Activated CD8-positive, alpha-beta T cell treated with anti-CD3 and anti-CD28 coated beads for 36 hours (primary cell): ENCODE results near the gene SYNE2. TPM values are rescaled to one million over a fixed set of nuclear protein-coding genes. Genes with fewer than 3 reads are reported as not detected.
A peak's percentile ranks its signal among the peaks of the same experiment; 100 is the strongest.

Experiments used
- ATAC-seq: fragments of 200-7000 bp; cut with Tn5 transposase; one replicate; pipeline ENCODE4 v1.10.0; 2021; ENCODE audit warnings: mild to moderate bottlenecking, moderate library complexity
- CTCF ChIA-PET: fragments of 350-600 bp; sonication (Branson Sonifier 250); formaldehyde crosslinking; loops from one replicate; lab custom pipeline; 2021; ENCODE audit warnings: antibody characterized with exemption; lab: Charles Lee
- POLR2A ChIA-PET: fragments of 350-600 bp; sonication (Branson Sonifier 250); formaldehyde crosslinking; loops from one replicate; lab custom pipeline; 2021; ENCODE audit warnings: antibody characterized with exemption; lab: Charles Lee
- DNase-seq: peaks from one replicate; pipeline ENCODE4 v3.0.0-alpha.2; 2020
- H3K27ac Mint-ChIP-seq: one replicate; pipeline ENCODE4 v1.8.0; 2021; ENCODE audit warnings: mild to moderate bottlenecking, mixed read lengths
- H3K27me3 Mint-ChIP-seq: one replicate; pipeline ENCODE4 v1.8.0; 2021; ENCODE audit warnings: mixed read lengths
- H3K36me3 Mint-ChIP-seq: one replicate; pipeline ENCODE4 v1.8.0; 2021; ENCODE audit warnings: low read depth, mixed read lengths
- H3K4me1 Mint-ChIP-seq: one replicate; pipeline ENCODE4 v1.8.0; 2021; ENCODE audit warnings: low read depth, mixed read lengths
- H3K4me3 Mint-ChIP-seq: one replicate; pipeline ENCODE4 v1.8.0; 2021; ENCODE audit warnings: mild to moderate bottlenecking, moderate library complexity, mixed read lengths
- H3K9me3 Mint-ChIP-seq: one replicate; pipeline ENCODE4 v1.8.0; 2021; ENCODE audit warnings: mixed read lengths
- CTCF ChIP-seq: fragments of 200-600 bp; IDR thresholded peaks from one replicate; pipeline ENCODE4 v1.8.0; 2022; ENCODE audit warnings: antibody characterized with exemption, mild to moderate bottlenecking
- intact Hi-C: fragments of 100-400 bp; cut with micrococcal nuclease; formaldehyde crosslinking; loops from one replicate; pipeline ENCODE4 v1.10.0; 2022
- total RNA-seq, 2 experiments: library from RNA; stranded (reverse); gene quantifications; one replicate each; pipeline ENCODE4 v1.2.3, GENCODE V29; 2021

The SYNE2 gene
- total RNA-seq, 2 experiments from 2014 or later, result 28.1 to 29.0 TPM

GRCh38 chr14:63938198-63939005, 85.6 kb downstream of the SYNE2 start:
- CTCF ChIA-PET, result interaction anchor here (0.9 to 1.8 kb wide), 3 partner anchors 9 to 86 kb away, joined by 3 to 4 read pairs (median 3); partner anchors contain the start of gene SYNE2
- peaks cover 32% of the 10 kb centered on the region for H3K4me1 Mint-ChIP-seq
- no peak for TF ChIP-seq CTCF
- DNase-seq (peak; percentile 62), ATAC-seq (peak; percentile 79)
- H3K27me3 Mint-ChIP-seq, result no peaks in the 10 kb centered on the region
- intact Hi-C loops, result loop anchor here (5.0 kb wide), 1 partner anchor 86 kb away; the partner anchor contains the start of gene SYNE2
- POLR2A ChIA-PET, result interaction anchor here (1.0 to 1.6 kb wide), 3 partner anchors 40 to 298 kb away, joined by 3 read pairs; no protein-coding TSS in a partner anchor
- no peak overlapping the region for H3K4me3 Mint-ChIP-seq
- H3K36me3 Mint-ChIP-seq, result peaks cover 15% of the 10 kb centered on the region
- no peak overlapping the region for H3K27ac Mint-ChIP-seq
- H3K9me3 Mint-ChIP-seq, result no peaks in the 10 kb centered on the region

GRCh38 chr14:63939006-63939270, 86.1 kb downstream of the SYNE2 start:
- ATAC-seq (no peak), DNase-seq (no peak)
- intact Hi-C loops, result loop anchor here (5.0 kb wide), 1 partner anchor 87 kb away; the partner anchor contains the start of gene SYNE2
- Mint-ChIP-seq H3K27ac (no peak overlapping the region), H3K27me3 (no peaks in the 10 kb centered on the region), H3K9me3 (no peaks in the 10 kb centered on the region), H3K4me3 (no peak overlapping the region), H3K4me1 (peaks cover 30% of the 10 kb centered on the region), H3K36me3 (peaks cover 15% of the 10 kb centered on the region)
- ChIA-PET POLR2A (interaction anchor here (1.0 to 1.6 kb wide), 3 partner anchors 41 to 298 kb away, joined by 3 read pairs; no protein-coding TSS in a partner anchor), CTCF (interaction anchor here (0.9 to 1.8 kb wide), 3 partner anchors 9 to 86 kb away, joined by 3 to 4 read pairs (median 3); partner anchors contain the start of gene SYNE2)
- TF ChIP-seq CTCF, result no peak

- peak; percentile 34 for ATAC-seq
- POLR2A ChIA-PET, result no interaction called here
- CTCF ChIA-PET, result interaction anchor here (0.9 to 1.2 kb wide), 2 partner anchors 12 to 88 kb away, joined by 3 to 4 read pairs; partner anchors contain the start of gene SYNE2
- H3K4me3 Mint-ChIP-seq, result peak overlapping the region; percentile 14
- H3K27me3 Mint-ChIP-seq, result no peaks in the 10 kb centered on the region
- H3K4me1 Mint-ChIP-seq, result peaks cover 24% of the 10 kb centered on the region
- TF ChIP-seq CTCF, result no peak
- H3K27ac Mint-ChIP-seq, result peak overlapping the region; percentile 88
- intact Hi-C loops, result no loop called here
- peaks cover 15% of the 10 kb centered on the region for H3K36me3 Mint-ChIP-seq
- H3K9me3 Mint-ChIP-seq, result no peaks in the 10 kb centered on the region
- DNase-seq, result peak; percentile 32
Measured at GRCh38 chr14:63940387-63940786, 87.6 kb downstream of the SYNE2 start.

GRCh38 chr14:63941023-63941422, 88.2 kb downstream of the SYNE2 start:
- ChIA-PET CTCF (interaction anchor here (0.9 kb wide), 1 partner anchor 12 kb away, joined by 3 read pairs; no protein-coding TSS in a partner anchor), POLR2A (no interaction called here)
- Mint-ChIP-seq H3K9me3 (no peaks in the 10 kb centered on the region), H3K27me3 (no peaks in the 10 kb centered on the region), H3K4me1 (peaks cover 24% of the 10 kb centered on the region), H3K4me3 (no peak overlapping the region), H3K27ac (peak overlapping the region; percentile 65), H3K36me3 (peaks cover 15% of the 10 kb centered on the region)
- peak; percentile 27 for ATAC-seq
- intact Hi-C loops, result no loop called here
- no peak for DNase-seq
- no peak for TF ChIP-seq CTCF

- no peak for TF ChIP-seq CTCF
- ATAC-seq (no peak), DNase-seq (no peak)
- no peaks in the 10 kb centered on the region for H3K27me3 Mint-ChIP-seq
- H3K36me3 Mint-ChIP-seq, result peaks cover 10% of the 10 kb centered on the region
- no peaks in the 10 kb centered on the region for H3K4me1 Mint-ChIP-seq
- intact Hi-C loops, result no loop called here
- POLR2A ChIA-PET, result interaction anchor here (0.8 kb wide), 1 partner anchor 17 kb away, joined by 3 read pairs; no protein-coding TSS in a partner anchor
- no peak overlapping the region for H3K27ac Mint-ChIP-seq
- H3K4me3 Mint-ChIP-seq, result no peak overlapping the region
- no peaks in the 10 kb centered on the region for H3K9me3 Mint-ChIP-seq
- CTCF ChIA-PET, result interaction anchor here (0.8 to 2.1 kb wide), 2 partner anchors 12 to 25 kb away, joined by 3 to 7 read pairs; no protein-coding TSS in a partner anchor
Measured at GRCh38 chr14:63949696-63950095, 96.9 kb downstream of the SYNE2 start.
